ENCODE measurements around the gene APOC4.

APOC4 gene

GRCh38 chr19:44900328-44901244, 41.5 kb upstream of the APOC4 start:
- TF ChIP-seq, protein P1, sequence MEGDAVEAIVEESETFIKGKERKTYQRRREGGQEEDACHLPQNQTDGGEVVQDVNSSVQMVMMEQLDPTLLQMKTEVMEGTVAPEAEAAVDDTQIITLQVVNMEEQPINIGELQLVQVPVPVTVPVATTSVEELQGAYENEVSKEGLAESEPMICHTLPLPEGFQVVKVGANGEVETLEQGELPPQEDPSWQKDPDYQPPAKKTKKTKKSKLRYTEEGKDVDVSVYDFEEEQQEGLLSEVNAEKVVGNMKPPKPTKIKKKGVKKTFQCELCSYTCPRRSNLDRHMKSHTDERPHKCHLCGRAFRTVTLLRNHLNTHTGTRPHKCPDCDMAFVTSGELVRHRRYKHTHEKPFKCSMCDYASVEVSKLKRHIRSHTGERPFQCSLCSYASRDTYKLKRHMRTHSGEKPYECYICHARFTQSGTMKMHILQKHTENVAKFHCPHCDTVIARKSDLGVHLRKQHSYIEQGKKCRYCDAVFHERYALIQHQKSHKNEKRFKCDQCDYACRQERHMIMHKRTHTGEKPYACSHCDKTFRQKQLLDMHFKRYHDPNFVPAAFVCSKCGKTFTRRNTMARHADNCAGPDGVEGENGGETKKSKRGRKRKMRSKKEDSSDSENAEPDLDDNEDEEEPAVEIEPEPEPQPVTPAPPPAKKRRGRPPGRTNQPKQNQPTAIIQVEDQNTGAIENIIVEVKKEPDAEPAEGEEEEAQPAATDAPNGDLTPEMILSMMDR (IDR thresholded peaks at IDR 0.05; ENCODE audit: low read depth, low read length): no peak
- peaks cover 53% of the 10 kb centered on the region for H3K36me3 ChIP-seq
- DNase-seq: no peak

GRCh38 chr19:44903216-44903601, 38.8 kb upstream of the APOC4 start:
- Histone ChIP-seq H3K27me3 (peaks cover 13% of the 10 kb centered on the region), H3K9me3 (no peaks in the 10 kb centered on the region), H3K36me3 (peaks cover 29% of the 10 kb centered on the region), H3K4me1 (no peaks in the 10 kb centered on the region), H3K4me3 (ENCODE audit: low read depth, low read length) (no peak overlapping the region)
- TF ChIP-seq, protein P1 (IDR thresholded peaks at IDR 0.05; ENCODE audit: low read depth, low read length): no peak
- DNase-seq: no peak

More at GRCh38 chr19:44900328-44901244, 41.5 kb upstream of the APOC4 start:
- no peaks in the 10 kb centered on the region for H3K4me1 ChIP-seq
- no peaks in the 10 kb centered on the region for H3K9me3 ChIP-seq
- H3K4me3 ChIP-seq (ENCODE audit: low read depth, low read length): no peak overlapping the region
- peaks cover 3% of the 10 kb centered on the region for H3K27me3 ChIP-seq

DNA sequence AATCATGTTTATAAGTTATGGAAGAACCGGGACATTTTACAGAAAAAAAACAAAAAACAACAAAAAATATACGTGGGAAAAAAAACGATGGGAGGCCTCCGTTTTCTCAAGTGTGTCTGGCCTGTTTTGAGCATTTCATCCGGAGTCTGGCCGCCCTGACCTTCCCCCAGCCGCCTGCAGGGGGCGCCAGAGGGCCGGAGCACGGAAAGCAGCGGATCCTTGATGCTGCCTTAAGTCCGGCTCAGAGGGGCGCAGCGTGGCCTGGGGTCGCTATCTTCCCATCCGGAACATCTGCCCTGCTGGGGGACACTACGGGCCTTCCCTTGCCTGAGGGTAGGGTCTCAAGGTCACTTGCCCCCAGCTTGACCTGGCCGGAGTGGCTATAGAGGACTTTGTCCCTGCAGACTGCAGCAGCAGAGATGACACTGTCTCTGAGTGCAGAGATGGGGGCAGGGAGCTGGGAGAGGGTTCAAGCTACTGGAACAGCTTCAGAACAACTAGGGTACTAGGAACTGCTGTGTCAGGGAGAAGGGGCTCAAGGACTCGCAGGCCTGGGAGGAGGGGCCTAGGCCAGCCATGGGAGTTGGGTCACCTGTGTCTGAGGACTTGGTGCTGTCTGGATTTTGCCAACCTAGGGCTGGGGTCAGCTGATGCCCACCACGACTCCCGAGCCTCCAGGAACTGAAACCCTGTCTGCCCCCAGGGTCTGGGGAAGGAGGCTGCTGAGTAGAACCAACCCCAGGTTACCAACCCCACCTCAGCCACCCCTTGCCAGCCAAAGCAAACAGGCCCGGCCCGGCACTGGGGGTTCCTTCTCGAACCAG, 38.2 kb upstream of the APOC4 start:
- Histone ChIP-seq H3K27me3 (peaks cover 13% of the 10 kb centered on the region), H3K36me3 (peaks cover 29% of the 10 kb centered on the region), H3K9me3 (no peaks in the 10 kb centered on the region), H3K4me1 (no peaks in the 10 kb centered on the region), H3K4me3 (ENCODE audit: low read depth, low read length) (peak overlapping the region; percentile 16; the same call in 1 of the 2 replicates)
- DNase-seq: peak; percentile 82
- TF ChIP-seq, protein P1 (IDR thresholded peaks at IDR 0.05; ENCODE audit: low read depth, low read length): peak; percentile 92

- H3K4me3 ChIP-seq (ENCODE audit: low read depth, low read length): no peak overlapping the region
- TF ChIP-seq, protein P1 (IDR thresholded peaks at IDR 0.05; ENCODE audit: low read depth, low read length): peak; percentile 39
- H3K27me3 ChIP-seq: peaks cover 13% of the 10 kb centered on the region
- peaks cover 25% of the 10 kb centered on the region for H3K36me3 ChIP-seq
- DNase-seq: no peak
- H3K4me1 ChIP-seq: no peaks in the 10 kb centered on the region
- no peaks in the 10 kb centered on the region for H3K9me3 ChIP-seq
These were observed 37.5 kb upstream of the APOC4 start for GRCh38 chr19:44904426-44904994.

DNA sequence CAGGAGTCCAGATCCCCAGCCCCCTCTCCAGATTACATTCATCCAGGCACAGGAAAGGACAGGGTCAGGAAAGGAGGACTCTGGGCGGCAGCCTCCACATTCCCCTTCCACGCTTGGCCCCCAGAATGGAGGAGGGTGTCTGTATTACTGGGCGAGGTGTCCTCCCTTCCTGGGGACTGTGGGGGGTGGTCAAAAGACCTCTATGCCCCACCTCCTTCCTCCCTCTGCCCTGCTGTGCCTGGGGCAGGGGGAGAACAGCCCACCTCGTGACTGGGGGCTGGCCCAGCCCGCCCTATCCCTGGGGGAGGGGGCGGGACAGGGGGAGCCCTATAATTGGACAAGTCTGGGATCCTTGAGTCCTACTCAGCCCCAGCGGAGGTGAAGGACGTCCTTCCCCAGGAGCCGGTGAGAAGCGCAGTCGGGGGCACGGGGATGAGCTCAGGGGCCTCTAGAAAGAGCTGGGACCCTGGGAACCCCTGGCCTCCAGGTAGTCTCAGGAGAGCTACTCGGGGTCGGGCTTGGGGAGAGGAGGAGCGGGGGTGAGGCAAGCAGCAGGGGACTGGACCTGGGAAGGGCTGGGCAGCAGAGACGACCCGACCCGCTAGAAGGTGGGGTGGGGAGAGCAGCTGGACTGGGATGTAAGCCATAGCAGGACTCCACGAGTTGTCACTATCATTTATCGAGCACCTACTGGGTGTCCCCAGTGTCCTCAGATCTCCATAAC, 36.4 kb upstream of the APOC4 start, which contains the start of gene APOE:
Gene APOE, plus strand, starts transcription at position 360 of the 724 bp plus-strand sequence. CDS start 829 bp downstream, outside the sequence.
- peaks cover 16% of the 10 kb centered on the region for H3K36me3 ChIP-seq
- H3K4me3 ChIP-seq (ENCODE audit: low read depth, low read length): no peak within 1 kb of the TSS
- peaks cover 13% of the 10 kb centered on the region for H3K27me3 ChIP-seq
- no peaks in the 10 kb centered on the region for H3K4me1 ChIP-seq
- H3K9me3 ChIP-seq: no peaks in the 10 kb centered on the region
- TF ChIP-seq, protein P1 (IDR thresholded peaks at IDR 0.05; ENCODE audit: low read depth, low read length): no peak
- no peak for DNase-seq
